Vagina (tissue), 2 donors: ENCODE results near the gene ESPNL. TPM values are rescaled to one million over a fixed set of nuclear protein-coding genes. Genes with fewer than 3 reads are reported as not detected.

Experiments used
- DNase-seq, 2 donors: peaks; one replicate each; pipeline ENCODE4 v3.0.0-alpha.2; 2017; ENCODE audit errors: extremely low spot score in 2 of 2
- H3K27ac ChIP-seq: fragments of 200-600 bp; sonication (generic); one replicate; pipeline ENCODE4 v1.5.1; 2019
- H3K27me3 ChIP-seq: fragments of 200-600 bp; sonication (generic); one replicate; pipeline ENCODE4 v1.5.1; 2019
- H3K36me3 ChIP-seq, 2 donors: fragments of 200-600 bp; sonication (generic); one replicate each; pipeline ENCODE4 v1.5.1; 2017 to 2019
- H3K4me1 ChIP-seq: fragments of 200-600 bp; sonication (generic); one replicate; pipeline ENCODE4 v1.5.1; 2019
- H3K4me3 ChIP-seq, 2 donors: fragments of 200-600 bp; sonication (generic); 1 replicate in 1 of 2; 2 replicates in 1 of 2; pipeline ENCODE4 v1.5.1; 2016 to 2019
- H3K9me3 ChIP-seq: fragments of 200-600 bp; sonication (generic); one replicate; pipeline ENCODE4 v1.5.1; 2019
- POLR2A ChIP-seq, 2 donors: fragments of 450-650 bp; IDR thresholded peaks; one replicate each; pipeline ENCODE4 v1.6.1; 2017; ENCODE audit warnings: antibody characterized with exemption in 2 of 2, mild to moderate bottlenecking in 2 of 2, moderate library complexity in 2 of 2
- POLR2AphosphoS5 ChIP-seq, 2 donors: sonication (generic); formaldehyde crosslinking; IDR thresholded peaks; one replicate each; pipeline ENCODE4 v1.9.0; 2017; ENCODE audit warnings: antibody characterized with exemption in 2 of 2, mild to moderate bottlenecking in 2 of 2, low read depth in 1 of 2; ENCODE audit not compliant: insufficient read depth in 1 of 2
- intact Hi-C: fragments of 100-400 bp; cut with DNase I; formaldehyde crosslinking; loops from one replicate; pipeline ENCODE4 v1.15.1; 2023
- total RNA-seq: library from RNA; depleted of rRNA; stranded (reverse); fragments of >200 nt; gene quantifications from one replicate; pipeline ENCODE4 v1.2.3, GENCODE V29; 2016
- TF ChIP-seq, protein P1 (sequence below), 3 experiments: fragments of 450-650 bp in 2 of 3; fragments of 200-600 bp in 1 of 3; sonication (generic) in 1 of 3; IDR thresholded peaks; one replicate each; pipeline ENCODE4 v1.5.1; 2017 to 2019; ENCODE audit warnings: antibody characterized with exemption in 3 of 3, mild to moderate bottlenecking in 2 of 3, moderate library complexity in 2 of 3

ESPNL gene
- total RNA-seq, 1 donor from 2014 or later = 0.74 TPM

DNA sequence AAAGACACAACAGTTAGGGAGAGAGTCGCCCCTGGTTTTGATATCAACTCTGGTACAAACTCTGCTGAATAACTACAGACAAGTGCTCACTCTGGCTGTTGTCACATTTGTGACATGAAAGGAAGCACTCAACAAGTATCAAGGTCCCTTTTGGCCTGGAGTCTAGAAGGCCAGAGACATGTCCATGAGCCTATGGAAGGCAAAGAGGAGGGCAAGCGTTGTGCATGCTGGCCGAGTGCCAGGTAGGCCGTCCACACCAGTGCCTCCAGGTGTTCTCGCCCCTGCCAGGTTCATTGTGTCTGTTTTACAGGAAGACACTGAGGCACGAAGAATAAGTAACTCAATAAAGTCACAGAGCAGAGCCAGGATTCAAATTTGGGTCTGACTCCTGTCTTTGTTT lies 82.2 kb downstream of the ESPNL start:
- Histone ChIP-seq H3K27me3 (no peaks in the 10 kb centered on the region), H3K4me3 (no peak overlapping the region), H3K36me3 (peaks cover 0 to 99% of the 10 kb centered on the region in 2 donors), H3K9me3 (no peaks in the 10 kb centered on the region), H3K4me1 (no peaks in the 10 kb centered on the region), H3K27ac (no peak overlapping the region)
- intact Hi-C loops = no loop called here
- DNase-seq = no peak
- TF ChIP-seq POLR2AphosphoS5 (IDR thresholded peaks at IDR 0.05; ENCODE audit: insufficient read depth in 1 of 2, low read depth in 1 of 2) = no peak
- TF ChIP-seq, protein P1, sequence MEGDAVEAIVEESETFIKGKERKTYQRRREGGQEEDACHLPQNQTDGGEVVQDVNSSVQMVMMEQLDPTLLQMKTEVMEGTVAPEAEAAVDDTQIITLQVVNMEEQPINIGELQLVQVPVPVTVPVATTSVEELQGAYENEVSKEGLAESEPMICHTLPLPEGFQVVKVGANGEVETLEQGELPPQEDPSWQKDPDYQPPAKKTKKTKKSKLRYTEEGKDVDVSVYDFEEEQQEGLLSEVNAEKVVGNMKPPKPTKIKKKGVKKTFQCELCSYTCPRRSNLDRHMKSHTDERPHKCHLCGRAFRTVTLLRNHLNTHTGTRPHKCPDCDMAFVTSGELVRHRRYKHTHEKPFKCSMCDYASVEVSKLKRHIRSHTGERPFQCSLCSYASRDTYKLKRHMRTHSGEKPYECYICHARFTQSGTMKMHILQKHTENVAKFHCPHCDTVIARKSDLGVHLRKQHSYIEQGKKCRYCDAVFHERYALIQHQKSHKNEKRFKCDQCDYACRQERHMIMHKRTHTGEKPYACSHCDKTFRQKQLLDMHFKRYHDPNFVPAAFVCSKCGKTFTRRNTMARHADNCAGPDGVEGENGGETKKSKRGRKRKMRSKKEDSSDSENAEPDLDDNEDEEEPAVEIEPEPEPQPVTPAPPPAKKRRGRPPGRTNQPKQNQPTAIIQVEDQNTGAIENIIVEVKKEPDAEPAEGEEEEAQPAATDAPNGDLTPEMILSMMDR (IDR thresholded peaks at IDR 0.05) = no peak
- TF ChIP-seq POLR2A (IDR thresholded peaks at IDR 0.05) = no peak

Other genes with a start within 250 kb of the ESPNL start
- 120 TPM for gene RAMP1, start 240.7 kb upstream of the ESPNL start, total RNA-seq
- gene UBE2F, start 133.3 kb upstream of the ESPNL start, total RNA-seq = 57.0 TPM
- 13.5 TPM for gene SCLY, start 39.3 kb upstream of the ESPNL start, total RNA-seq
- gene KLHL30, start 38.3 kb downstream of the ESPNL start, total RNA-seq = 0.25 TPM
- not detected for gene ERFE, start 58.6 kb downstream of the ESPNL start, total RNA-seq
- gene ILKAP, start 103.4 kb downstream of the ESPNL start, total RNA-seq = 62.6 TPM
- 8.6 TPM for gene HES6, start 139.7 kb downstream of the ESPNL start, total RNA-seq
- gene PER2, start 188.3 kb downstream of the ESPNL start, total RNA-seq = 21.1 TPM
- 10.3 TPM for gene TRAF3IP1, start 220.2 kb downstream of the ESPNL start, total RNA-seq